ENCODE results near the gene CC2D1A.
A peak's percentile ranks its signal among the peaks of the same experiment; 100 is the strongest.

The CC2D1A gene

GRCh38 chr19:13930402-13930801, 24.4 kb downstream of the CC2D1A start:
- H2BK15ac ChIP-seq (ENCODE audit: low read depth, poor library complexity, severe bottlenecking), result no peak overlapping the region
- no peak overlapping the region for H3K14ac ChIP-seq (ENCODE audit: low read length in 2 of 2)
- no peak overlapping the region for H3K4me2 ChIP-seq (ENCODE audit: low read length, poor library complexity, severe bottlenecking)
- no peak overlapping the region for H3K4ac ChIP-seq (ENCODE audit: low read depth in 1 of 2, low read length in 2 of 2)
- H2AFZ ChIP-seq (ENCODE audit: low read depth, low read length), result no peak overlapping the region
- H4K91ac ChIP-seq (ENCODE audit: low read length), result no peak overlapping the region
- no peaks in the 10 kb centered on the region for H3K9me3 ChIP-seq (ENCODE audit: control insufficient read depth, low read length)
- H3K4me3 ChIP-seq (ENCODE audit: insufficient read depth in 1 of 2, low read depth in 1 of 2, low read length in 2 of 2), result no peak overlapping the region
- no peak overlapping the region for H4K8ac ChIP-seq (ENCODE audit: low read length)
- H3K23ac ChIP-seq (ENCODE audit: low read length in 2 of 2), result no peak overlapping the region
- no peak overlapping the region for H2BK12ac ChIP-seq (ENCODE audit: low read length in 2 of 2)
- H3K27me3 ChIP-seq (ENCODE audit: control insufficient read depth in 1 of 2, insufficient read depth in 1 of 2, low read length in 2 of 2), result peaks cover 0 to 17% of the 10 kb centered on the region in 2 experiments
- H3K18ac ChIP-seq (ENCODE audit: low read depth in 1 of 2, low read length in 2 of 2), result no peak overlapping the region
- no peak overlapping the region for H2BK120ac ChIP-seq (ENCODE audit: low read depth, low read length)
- no peak overlapping the region for H2AK5ac ChIP-seq (ENCODE audit: low read length, severe bottlenecking)
- no peak overlapping the region for H3K9ac ChIP-seq (ENCODE audit: low read length)
- no peaks in the 10 kb centered on the region for H3K4me1 ChIP-seq (ENCODE audit: control insufficient read depth, insufficient read depth, low read depth, low read length)
- no peaks in the 10 kb centered on the region for H3K79me1 ChIP-seq (replicated peaks; ENCODE audit: low read length, poor library complexity, severe bottlenecking)
- no peak for DNase-seq
- no peak overlapping the region for H2BK5ac ChIP-seq (ENCODE audit: low read depth, low read length, poor library complexity, severe bottlenecking)
- H3K27ac ChIP-seq (ENCODE audit: low read length, poor library complexity, severe bottlenecking), result no peak overlapping the region
- H3K36me3 ChIP-seq (ENCODE audit: control insufficient read depth in 1 of 2, insufficient read depth in 2 of 2, low read depth in 1 of 2, low read length in 2 of 2), result peaks cover 32 to 50% of the 10 kb centered on the region in 2 experiments
- 98% methylated on average over 17 of the region's 17 CpGs for WGBS

DNA sequence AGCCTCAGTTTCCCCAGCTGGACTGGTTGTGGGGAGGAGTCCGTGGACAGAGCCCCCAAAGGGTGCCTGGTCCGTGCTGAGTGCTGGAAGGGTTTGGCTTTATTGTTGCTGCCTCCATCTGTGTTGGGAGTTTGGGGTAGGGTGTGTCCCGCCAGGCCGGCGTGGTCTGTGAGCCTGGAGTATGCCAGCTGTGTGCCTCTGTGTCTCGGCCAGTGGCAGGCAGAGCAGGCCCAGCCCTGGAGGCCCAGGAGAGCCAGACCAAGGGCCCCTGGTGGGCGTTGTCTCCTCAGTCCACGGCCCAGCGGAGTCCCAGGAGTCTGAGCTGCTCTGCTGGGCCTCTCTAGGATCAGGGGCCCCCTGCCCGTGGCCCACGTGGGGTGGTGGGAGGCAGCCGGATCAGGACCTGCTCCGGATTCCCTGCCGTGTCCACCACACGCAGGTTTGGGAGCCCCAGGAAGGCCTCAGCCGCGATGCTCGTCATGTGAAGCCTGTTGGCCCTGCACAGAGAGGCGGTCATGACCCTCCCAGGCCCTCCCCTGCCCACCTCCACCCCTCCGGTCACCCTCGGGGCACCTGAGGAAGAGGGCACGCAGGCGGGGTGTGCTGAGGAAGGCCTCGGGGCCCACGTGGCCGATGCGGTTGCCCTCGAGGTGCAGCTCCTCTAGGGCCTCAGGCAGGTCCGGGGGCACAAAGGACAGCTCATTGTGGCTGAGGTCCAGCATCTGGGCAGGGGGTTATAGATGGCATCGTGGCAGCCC, 25.6 kb downstream of the CC2D1A start:
- Histone ChIP-seq H2BK15ac (ENCODE audit: low read depth, poor library complexity, severe bottlenecking) (no peak overlapping the region), H3K9ac (ENCODE audit: low read length) (no peak overlapping the region), H2BK12ac (ENCODE audit: low read length in 2 of 2) (no peak overlapping the region), H2BK120ac (ENCODE audit: low read depth, low read length) (no peak overlapping the region), H2BK5ac (ENCODE audit: low read depth, low read length, poor library complexity, severe bottlenecking) (no peak overlapping the region), H3K4me1 (ENCODE audit: control insufficient read depth, insufficient read depth, low read depth, low read length) (peaks cover 3% of the 10 kb centered on the region), H3K18ac (ENCODE audit: low read depth in 1 of 2, low read length in 2 of 2) (no peak overlapping the region), H4K8ac (ENCODE audit: low read length) (no peak overlapping the region), H3K23ac (ENCODE audit: low read length in 2 of 2) (no peak overlapping the region), H3K14ac (ENCODE audit: low read length in 2 of 2) (no peak overlapping the region), H3K9me3 (ENCODE audit: control insufficient read depth, low read length) (no peaks in the 10 kb centered on the region), H2AK5ac (ENCODE audit: low read length, severe bottlenecking) (no peak overlapping the region), H3K4ac (ENCODE audit: low read depth in 1 of 2, low read length in 2 of 2) (no peak overlapping the region), H3K27me3 (ENCODE audit: control insufficient read depth in 1 of 2, insufficient read depth in 1 of 2, low read length in 2 of 2) (peaks cover 0 to 24% of the 10 kb centered on the region in 2 experiments), H2AFZ (ENCODE audit: low read depth, low read length) (no peak overlapping the region), H3K79me1 (replicated peaks; ENCODE audit: low read length, poor library complexity, severe bottlenecking) (no peaks in the 10 kb centered on the region), H4K91ac (ENCODE audit: low read length) (no peak overlapping the region), H3K27ac (ENCODE audit: low read length, poor library complexity, severe bottlenecking) (no peak overlapping the region), H3K4me3 (ENCODE audit: insufficient read depth in 1 of 2, low read depth in 1 of 2, low read length in 2 of 2) (no peak overlapping the region), H3K4me2 (ENCODE audit: low read length, poor library complexity, severe bottlenecking) (no peak overlapping the region), H3K36me3 (ENCODE audit: control insufficient read depth in 1 of 2, insufficient read depth in 2 of 2, low read depth in 1 of 2, low read length in 2 of 2) (peaks cover 25 to 46% of the 10 kb centered on the region in 2 experiments)
- no peak for DNase-seq
- 93% methylated on average over 29 of the region's 30 CpGs for WGBS

- H2AK5ac ChIP-seq (ENCODE audit: low read length, severe bottlenecking), result no peak overlapping the region
- H4K8ac ChIP-seq (ENCODE audit: low read length), result no peak overlapping the region
- H2BK15ac ChIP-seq (ENCODE audit: low read depth, poor library complexity, severe bottlenecking), result no peak overlapping the region
- H2BK120ac ChIP-seq (ENCODE audit: low read depth, low read length), result no peak overlapping the region
- WGBS, result 94% methylated on average over 6 of the region's 6 CpGs
- no peak overlapping the region for H3K4me3 ChIP-seq (ENCODE audit: insufficient read depth in 1 of 2, low read depth in 1 of 2, low read length in 2 of 2)
- H2BK12ac ChIP-seq (ENCODE audit: low read length in 2 of 2), result no peak overlapping the region
- no peaks in the 10 kb centered on the region for H3K9me3 ChIP-seq (ENCODE audit: control insufficient read depth, low read length)
- H3K36me3 ChIP-seq (ENCODE audit: control insufficient read depth in 1 of 2, insufficient read depth in 2 of 2, low read depth in 1 of 2, low read length in 2 of 2), result peaks cover 19 to 40% of the 10 kb centered on the region in 2 experiments
- H2AFZ ChIP-seq (ENCODE audit: low read depth, low read length), result no peak overlapping the region
- DNase-seq, result no peak
- no peak overlapping the region for H4K91ac ChIP-seq (ENCODE audit: low read length)
- no peak overlapping the region for H3K14ac ChIP-seq (ENCODE audit: low read length in 2 of 2)
- H3K18ac ChIP-seq (ENCODE audit: low read depth in 1 of 2, low read length in 2 of 2), result no peak overlapping the region
- no peak overlapping the region for H3K4me2 ChIP-seq (ENCODE audit: low read length, poor library complexity, severe bottlenecking)
- no peak overlapping the region for H3K27ac ChIP-seq (ENCODE audit: low read length, poor library complexity, severe bottlenecking)
- no peak overlapping the region for H3K9ac ChIP-seq (ENCODE audit: low read length)
- no peaks in the 10 kb centered on the region for H3K79me1 ChIP-seq (replicated peaks; ENCODE audit: low read length, poor library complexity, severe bottlenecking)
- no peak overlapping the region for H2BK5ac ChIP-seq (ENCODE audit: low read depth, low read length, poor library complexity, severe bottlenecking)
- H3K4ac ChIP-seq (ENCODE audit: low read depth in 1 of 2, low read length in 2 of 2), result no peak overlapping the region
- H3K27me3 ChIP-seq (ENCODE audit: control insufficient read depth in 1 of 2, insufficient read depth in 1 of 2, low read length in 2 of 2), result peaks cover 0 to 24% of the 10 kb centered on the region in 2 experiments
- H3K23ac ChIP-seq (ENCODE audit: low read length in 2 of 2), result no peak overlapping the region
- peaks cover 3% of the 10 kb centered on the region for H3K4me1 ChIP-seq (ENCODE audit: control insufficient read depth, insufficient read depth, low read depth, low read length)
These were observed 26.2 kb downstream of the CC2D1A start for GRCh38 chr19:13932149-13932637.

GRCh38 chr19:13932911-13933393, 27.0 kb downstream of the CC2D1A start:
- Histone ChIP-seq H2AK5ac (ENCODE audit: low read length, severe bottlenecking) (no peak overlapping the region), H3K4me3 (ENCODE audit: insufficient read depth in 1 of 2, low read depth in 1 of 2, low read length in 2 of 2) (no peak overlapping the region), H3K9ac (ENCODE audit: low read length) (no peak overlapping the region), H2AFZ (ENCODE audit: low read depth, low read length) (no peak overlapping the region), H4K8ac (ENCODE audit: low read length) (no peak overlapping the region), H2BK12ac (ENCODE audit: low read length in 2 of 2) (no peak overlapping the region), H2BK120ac (ENCODE audit: low read depth, low read length) (no peak overlapping the region), H3K18ac (ENCODE audit: low read depth in 1 of 2, low read length in 2 of 2) (no peak overlapping the region), H4K91ac (ENCODE audit: low read length) (peak overlapping the region; percentile 29), H3K14ac (ENCODE audit: low read length in 2 of 2) (no peak overlapping the region), H3K4ac (ENCODE audit: low read depth in 1 of 2, low read length in 2 of 2) (no peak overlapping the region), H3K4me2 (ENCODE audit: low read length, poor library complexity, severe bottlenecking) (no peak overlapping the region), H3K79me1 (replicated peaks; ENCODE audit: low read length, poor library complexity, severe bottlenecking) (no peaks in the 10 kb centered on the region), H3K27ac (ENCODE audit: low read length, poor library complexity, severe bottlenecking) (no peak overlapping the region), H2BK15ac (ENCODE audit: low read depth, poor library complexity, severe bottlenecking) (no peak overlapping the region), H3K36me3 (ENCODE audit: control insufficient read depth in 1 of 2, insufficient read depth in 2 of 2, low read depth in 1 of 2, low read length in 2 of 2) (peaks cover 14 to 35% of the 10 kb centered on the region in 2 experiments), H2BK5ac (ENCODE audit: low read depth, low read length, poor library complexity, severe bottlenecking) (no peak overlapping the region), H3K23ac (ENCODE audit: low read length in 2 of 2) (no peak overlapping the region), H3K9me3 (ENCODE audit: control insufficient read depth, low read length) (no peaks in the 10 kb centered on the region), H3K4me1 (ENCODE audit: control insufficient read depth, insufficient read depth, low read depth, low read length) (peaks cover 9% of the 10 kb centered on the region), H3K27me3 (ENCODE audit: control insufficient read depth in 1 of 2, insufficient read depth in 1 of 2, low read length in 2 of 2) (peaks cover 4 to 31% of the 10 kb centered on the region in 2 experiments)
- DNase-seq, result no peak
- 95% methylated on average over 42 of the region's 42 CpGs for WGBS

Measured in mesenchymal stem cell (in vitro differentiated cells and primary cell).